Upper lobe of left lung (tissue), 6 donors: ENCODE results near the gene RRP36. TPM values are rescaled to one million over a fixed set of nuclear protein-coding genes. Genes with fewer than 3 reads are reported as not detected.

Source experiments
- ATAC-seq, 2 donors: fragments of 200-7000 bp; cut with Tn5 transposase; one replicate each; pipeline ENCODE4 v1.9.1; 2022; ENCODE audit warnings: mild to moderate bottlenecking in 2 of 2, moderate library complexity in 2 of 2; ENCODE audit not compliant: low FRiP score in 2 of 2
- DNase-seq, 2 donors: peaks; one replicate each; pipeline ENCODE4 v3.0.0-alpha.2; 2019 to 2020
- H3K27ac ChIP-seq, 4 donors: fragments of 200-600 bp; sonication (generic); one replicate each; pipeline ENCODE4 v1.5.1; 2016 to 2019
- H3K27me3 ChIP-seq, 4 donors: fragments of 200-600 bp; sonication (generic); one replicate each; pipeline ENCODE4 v1.5.1; 2017 to 2019
- H3K36me3 ChIP-seq, 4 donors: fragments of 200-600 bp; sonication (generic); one replicate each; pipeline ENCODE4 v1.5.1; 2016 to 2019
- H3K4me1 ChIP-seq, 4 donors: fragments of 200-600 bp; sonication (generic); one replicate each; pipeline ENCODE4 v1.5.1; 2018 to 2019
- H3K4me3 ChIP-seq, 4 donors: fragments of 200-600 bp; sonication (generic); one replicate each; pipeline ENCODE4 v1.5.1; 2017 to 2019; ENCODE audit warnings: mild to moderate bottlenecking in 2 of 4, moderate library complexity in 1 of 4
- H3K9me3 ChIP-seq, 4 donors: fragments of 200-600 bp; sonication (generic); one replicate each; pipeline ENCODE4 v1.5.1; 2018 to 2019
- CTCF ChIP-seq, 6 experiments: fragments of 450-650 bp in 4 of 6; fragments of 200-600 bp in 2 of 6; sonication (generic) in 2 of 6; IDR thresholded peaks; one replicate each; pipeline ENCODE4 v1.5.1; 2016 to 2019; ENCODE audit warnings: antibody characterized with exemption in 6 of 6
- EP300 ChIP-seq, 4 donors: sonication (generic); formaldehyde crosslinking; IDR thresholded peaks; one replicate each; pipeline ENCODE4 v1.5.1; 2017; ENCODE audit warnings: antibody characterized with exemption in 4 of 4, control low read depth in 2 of 4
- POLR2A ChIP-seq, 4 donors: fragments of 450-650 bp; IDR thresholded peaks; one replicate each; pipeline ENCODE4 v1.5.1; 2016 to 2017; ENCODE audit warnings: antibody characterized with exemption in 4 of 4, mild to moderate bottlenecking in 2 of 4
- POLR2AphosphoS5 ChIP-seq, 2 donors: sonication (generic); formaldehyde crosslinking; IDR thresholded peaks; one replicate each; pipeline ENCODE4 v1.5.1; 2017; ENCODE audit warnings: antibody characterized with exemption in 2 of 2
- WGBS, 2 donors: methylation state at CpG; one replicate each; pipeline ENCODE4 v1.1.5; 2017 to 2018; 5-methylcytosine and 5-hydroxymethylcytosine counted together
- total RNA-seq, 6 donors: library from RNA; depleted of rRNA in 4 of 6; stranded (reverse); fragments of >200 nt in 4 of 6; gene quantifications; one replicate each; pipeline versions ENCODE4 v1.1.0 to v1.2.1, GENCODE V29; 2016 to 2021
- donor health status: DM: no; HTN: no; CAD: no; lungs with moderate emphysema.
- donor health status: DM: no; HTN: yes; CAD: no; lungs with severe emphysema.

RRP36 gene
- total RNA-seq, 6 donors from 2014 or later, result 32.0 to 77.2 (median 45.9) TPM

- no peak for ATAC-seq
- TF ChIP-seq EP300 (IDR thresholded peaks at IDR 0.05) (no peak), POLR2AphosphoS5 (IDR thresholded peaks at IDR 0.05) (no peak), POLR2A (IDR thresholded peaks at IDR 0.05) (no peak), CTCF (IDR thresholded peaks at IDR 0.05) (no peak)
- no peaks in the 10 kb centered on the region for H3K27me3 ChIP-seq
- no peak overlapping the region for H3K4me3 ChIP-seq
- 95 to 96% methylated on average over 5 to 11 of the region's 11 CpGs for WGBS, 2 donors
- H3K36me3 ChIP-seq, result peaks cover 8 to 61% (median 52%) of the 10 kb centered on the region in 4 donors
- no peaks in the 10 kb centered on the region for H3K4me1 ChIP-seq
- peak in 1 of 2 donors; percentile 56 for DNase-seq
- H3K27ac ChIP-seq, result no peak overlapping the region
- H3K9me3 ChIP-seq, result no peaks in the 10 kb centered on the region
Measured at GRCh38 chr6:43006251-43006650, 15.2 kb upstream of the RRP36 start.

GRCh38 chr6:43007126-43007525, 14.3 kb upstream of the RRP36 start:
- Histone ChIP-seq H3K27me3 (no peaks in the 10 kb centered on the region), H3K36me3 (peaks cover 8 to 70% (median 61%) of the 10 kb centered on the region in 4 donors), H3K27ac (no peak overlapping the region), H3K4me1 (peaks cover 0 to under 1% (median 0%) of the 10 kb centered on the region in 4 donors), H3K9me3 (no peaks in the 10 kb centered on the region), H3K4me3 (no peak overlapping the region)
- DNase-seq (no peak), ATAC-seq (no peak)
- WGBS, 2 donors, result 88 to 96% methylated on average over 6 to 9 of the region's 9 CpGs
- no peak for TF ChIP-seq EP300 (IDR thresholded peaks at IDR 0.05)
- no peak for TF ChIP-seq POLR2A (IDR thresholded peaks at IDR 0.05)
- TF ChIP-seq CTCF (IDR thresholded peaks at IDR 0.05), result no peak
- no peak for TF ChIP-seq POLR2AphosphoS5 (IDR thresholded peaks at IDR 0.05)

- ATAC-seq (no peak), DNase-seq (no peak)
- no peak overlapping the region for H3K27ac ChIP-seq
- TF ChIP-seq EP300 (IDR thresholded peaks at IDR 0.05), result no peak
- peak in 3 of 6 experiments; percentile 9 to 27 (median 11) for TF ChIP-seq CTCF (IDR thresholded peaks at IDR 0.05)
- no peak overlapping the region for H3K4me3 ChIP-seq
- H3K9me3 ChIP-seq, result no peaks in the 10 kb centered on the region
- 69 to 71% methylated on average over 6 of the region's 6 CpGs for WGBS, 2 donors
- no peaks in the 10 kb centered on the region for H3K27me3 ChIP-seq
- peaks cover 8 to 68% (median 62%) of the 10 kb centered on the region in 4 donors for H3K36me3 ChIP-seq
- H3K4me1 ChIP-seq, result peaks cover 10 to 15% (median 13%) of the 10 kb centered on the region in 4 donors
Measured at GRCh38 chr6:43009124-43009523, 12.3 kb upstream of the RRP36 start.

GRCh38 chr6:43011207-43011606, 10.2 kb upstream of the RRP36 start:
- ATAC-seq, result no peak
- no peak overlapping the region for H3K4me3 ChIP-seq
- 86 to 88% methylated on average over 6 of the region's 6 CpGs for WGBS, 2 donors

More at GRCh38 chr6:43011207-43011606, 10.2 kb upstream of the RRP36 start:
- no peak overlapping the region for H3K27ac ChIP-seq
- no peaks in the 10 kb centered on the region for H3K9me3 ChIP-seq
- no peak for TF ChIP-seq POLR2AphosphoS5 (IDR thresholded peaks at IDR 0.05)
- TF ChIP-seq CTCF (IDR thresholded peaks at IDR 0.05), result no peak
- TF ChIP-seq POLR2A (IDR thresholded peaks at IDR 0.05), result no peak
- no peak for TF ChIP-seq EP300 (IDR thresholded peaks at IDR 0.05)
- DNase-seq, result no peak
- peaks cover 26 to 32% (median 29%) of the 10 kb centered on the region in 4 donors for H3K4me1 ChIP-seq
- peaks cover 8 to 62% (median 57%) of the 10 kb centered on the region in 4 donors for H3K36me3 ChIP-seq
- no peaks in the 10 kb centered on the region for H3K27me3 ChIP-seq
